K562 (cell line): ENCODE data around the gene BANP. TPM values are rescaled to one million over a fixed set of nuclear protein-coding genes. Genes with fewer than 3 reads are reported as not detected.

Experiments
- ATAC-seq: fragments of 200-7000 bp; cut with Tn5 transposase; 3 replicates; pipeline ENCODE4 v1.9.1; 2020; ENCODE audit warnings: moderate library complexity
- BruUV-seq: library from RNA; stranded (reverse); fragments of 400-500 nt; replicated peaks from 2 replicates; lab custom pipeline; 2021; lab: Mats Ljungman, UMichigan
- CTCF ChIA-PET: fragments of 300-600 bp; formaldehyde crosslinking; extraction: SDS; loops from one replicate; lab custom pipeline; 2021; ENCODE audit warnings: low intra/inter-chr PET ratio; lab: Yijun Ruan, JAX
- POLR2A ChIA-PET: fragments of 300-600, 350-650 bp; sonication (Branson Sonifier 250); formaldehyde crosslinking; extraction: SDS; loops from one replicate; lab custom pipeline; 2021; ENCODE audit warnings: antibody characterized with exemption, inconsistent platforms; lab: Yijun Ruan, JAX
- DNase-seq, 4 experiments: peaks; one replicate each; pipeline versions ENCODE4 v3.0.0 to v3.0.0-alpha.2; 2011 to 2018; ENCODE audit warnings: low spot score in 3 of 4, mixed read lengths in 3 of 4; ENCODE audit errors: extremely low read depth in 1 of 4
- FAIRE-seq: peaks from 2 replicates; lab custom pipeline; 2011; peaks lifted over from hg19 to GRCh38; lab: Jason Lieb, UNC
- H2AFZ ChIP-seq: 2 replicates; pipeline ENCODE4 v1.6.0; 2011; ENCODE audit warnings: low read depth, low read length, control low read depth, inconsistent platforms
- H3K27ac ChIP-seq: fragments of 200-600 bp; 3 replicates; pipeline ENCODE4 v1.8.0; 2011; ENCODE audit warnings: low read depth, mild to moderate bottlenecking, control low read depth, inconsistent platforms, low read length, moderate library complexity, mixed read lengths; ENCODE audit errors: extremely low read depth
- H3K27me3 ChIP-seq, 2 experiments: fragments of 300-600 bp in 1 of 2; 2 replicates in 1 of 2; 3 replicates in 1 of 2; pipeline versions ENCODE4 v1.6.0 to v1.8.0; 2011; ENCODE audit warnings: inconsistent platforms in 2 of 2, low read length in 2 of 2, mild to moderate bottlenecking in 1 of 2, mixed read lengths in 1 of 2, moderate library complexity in 1 of 2; ENCODE audit not compliant: control insufficient read depth in 2 of 2, insufficient read depth in 2 of 2
- H3K36me3 ChIP-seq: fragments of 300-600 bp; 3 replicates; pipeline ENCODE4 v1.8.0; 2011; ENCODE audit warnings: mild to moderate bottlenecking, low read length, inconsistent platforms; ENCODE audit not compliant: control insufficient read depth, insufficient read depth
- H3K4me1 ChIP-seq, 2 experiments: fragments of 200-600 bp in 1 of 2; replicated peaks in 1 of 2; 2 replicates in 1 of 2; 3 replicates in 1 of 2; pipeline versions ENCODE4 v1.5.1 to v1.8.0; 2011; ENCODE audit warnings: inconsistent platforms in 2 of 2, low read length in 2 of 2, mild to moderate bottlenecking in 1 of 2, mixed read lengths in 1 of 2, moderate library complexity in 1 of 2; ENCODE audit not compliant: control insufficient read depth in 2 of 2, insufficient read depth in 2 of 2
- H3K4me2 ChIP-seq: 2 replicates; pipeline ENCODE4 v1.6.1; 2011; ENCODE audit warnings: low read length, control low read depth, inconsistent platforms, mixed read lengths; ENCODE audit not compliant: insufficient read depth
- H3K4me3 ChIP-seq: fragments of 200-600 bp; sonication (generic), shearing (Covaris generic); 2 replicates; pipeline ENCODE4 v1.5.1; 2016; ENCODE audit warnings: control low read depth, inconsistent platforms
- H3K79me2 ChIP-seq: fragments of 200-600 bp; 3 replicates; pipeline ENCODE4 v1.8.0; 2011; ENCODE audit warnings: low read length, inconsistent platforms; ENCODE audit not compliant: control insufficient read depth, insufficient read depth
- H3K9ac ChIP-seq, 2 experiments: 2 replicates each; pipeline versions ENCODE4 v1.6.0 to v1.6.1; 2011; ENCODE audit warnings: low read depth in 2 of 2, low read length in 2 of 2, control low read depth in 1 of 2, inconsistent platforms in 1 of 2, mild to moderate bottlenecking in 1 of 2, mixed read lengths in 1 of 2; ENCODE audit not compliant: insufficient read depth in 1 of 2
- H3K9me1 ChIP-seq: one replicate; pipeline ENCODE4 v1.6.0; 2011; ENCODE audit warnings: inconsistent platforms, mild to moderate bottlenecking, low read length, moderate library complexity; ENCODE audit not compliant: control insufficient read depth, insufficient read depth
- H3K9me3 ChIP-seq: replicated peaks from 2 replicates; pipeline ENCODE4 v1.5.1; 2011; ENCODE audit warnings: low read depth, low read length, inconsistent platforms; ENCODE audit not compliant: control insufficient read depth, insufficient read depth
- H4K20me1 ChIP-seq: replicated peaks from 2 replicates; pipeline ENCODE4 v1.6.1; 2011; ENCODE audit warnings: low read length, inconsistent platforms, mixed read lengths; ENCODE audit not compliant: control insufficient read depth, insufficient read depth
- HCFC1 ChIP-seq: IDR thresholded peaks from 2 replicates; pipeline ENCODE4 v1.6.1; 2012; ENCODE audit warnings: low read depth, low read length, improper control_type of control experiment
- HDAC6 ChIP-seq: IDR thresholded peaks from 2 replicates; pipeline ENCODE4 v1.6.1; 2012; ENCODE audit warnings: low read depth, mild to moderate bottlenecking, control low read depth, inconsistent platforms, low read length, moderate library complexity
- ILK ChIP-seq: fragments of 450-650 bp; IDR thresholded peaks from 2 replicates; pipeline ENCODE4 v1.6.1; 2016; ENCODE audit warnings: missing genetic modification characterization, low read depth, mild to moderate bottlenecking, missing compliant biosample characterization, moderate library complexity, borderline replicate concordance
- LEF1 ChIP-seq: fragments of 450-650 bp; IDR thresholded peaks from 2 replicates; pipeline ENCODE4 v1.6.1; 2016; ENCODE audit warnings: mild to moderate bottlenecking
- MBD2 ChIP-seq: sonication (generic); IDR thresholded peaks from 2 replicates; pipeline ENCODE4 v1.6.1; 2016; ENCODE audit warnings: low read depth, borderline replicate concordance
- MCM2 ChIP-seq: fragments of 450-650 bp; IDR thresholded peaks from 2 replicates; pipeline ENCODE4 v1.6.1; 2017; ENCODE audit warnings: low read depth, mild to moderate bottlenecking
- MTA2 ChIP-seq: fragments of 450-650 bp; IDR thresholded peaks from 2 replicates; pipeline ENCODE4 v1.6.1; 2016; ENCODE audit warnings: low read depth
- ZBTB8A ChIP-seq: fragments of 450-650 bp; IDR thresholded peaks from 2 replicates; pipeline ENCODE4 v1.6.1; 2018; ENCODE audit warnings: mild to moderate bottlenecking, moderate library complexity; ENCODE audit not compliant: partially characterized antibody
- ZKSCAN8 ChIP-seq: fragments of 200-800 bp; sonication (Bioruptor generic); IDR thresholded peaks from 2 replicates; pipeline ENCODE4 v1.6.1; 2016; ENCODE audit warnings: missing genetic modification characterization, missing compliant biosample characterization
- WGBS: fragments of 100-300 bp; shearing (Covaris generic); methylation state at CpG from one replicate; pipeline ENCODE4 v1.1.6; 2016; ENCODE audit warnings: low coverage, mixed read lengths; ENCODE audit not compliant: insufficient coverage; ENCODE audit errors: missing lambda C conversion rate; 5-methylcytosine and 5-hydroxymethylcytosine counted together
- in situ Hi-C: fragments of 300-500 bp; cut with MboI; formaldehyde crosslinking; loops from 4 replicates; pipeline ENCODE4 v1.15.0; 2018; ENCODE audit warnings: inconsistent platforms, mixed read lengths
- intact Hi-C: fragments of 100-400 bp; cut with micrococcal nuclease; formaldehyde crosslinking; loops from 2 replicates; pipeline ENCODE4 v1.14.2; 2022
- polyA plus RNA-seq, 8 experiments: library from polyadenylated mRNA; depleted of rRNA in 4 of 8; stranded (reverse) in 5 of 8; unstranded in 3 of 8; fragments of >200 nt; fragmentation: Nextera tagmentation in 2 of 8; fragmentation: Illumina TruSeq in 1 of 8; extraction: Ambion mirVana in 2 of 8; extraction: Trizol in 1 of 8; gene quantifications; 2 replicates each; pipeline versions ENCODE4 v1.2.1 to v1.2.3, GENCODE V29; 2011 to 2014; ENCODE audit warnings: inconsistent platforms in 1 of 8, missing spikeins in 1 of 8
- total RNA-seq, 7 experiments: library from RNA; depleted of rRNA in 6 of 7; stranded (reverse); fragments of >200 nt in 6 of 7; fragmentation: Illumina TruSeq in 2 of 7; extraction: Trizol in 2 of 7; gene quantifications; 2 replicates each; pipeline versions ENCODE4 v1.2.1 to v1.2.3, GENCODE V29; 2011 to 2021; ENCODE audit warnings: low replicate concordance in 1 of 7
- TF ChIP-seq, protein P1 (sequence below): fragments of 450-650 bp; IDR thresholded peaks from 2 replicates; pipeline ENCODE4 v1.6.1; 2017; ENCODE audit warnings: mild to moderate bottlenecking, moderate library complexity
- TF ChIP-seq, protein P2 (sequence below): fragments of 450-650 bp; conservative IDR thresholded peaks from 2 replicates; pipeline ENCODE4 v1.6.1; 2016; ENCODE audit warnings: missing genetic modification characterization, low read depth, mild to moderate bottlenecking, control low read depth, missing compliant biosample characterization
- TF ChIP-seq, protein P3 (sequence below), 2 experiments: fragments of 450-650 bp; IDR thresholded peaks; 2 replicates each; pipeline ENCODE4 v1.6.1; 2016; ENCODE audit warnings: mild to moderate bottlenecking in 2 of 2, borderline replicate concordance in 1 of 2, low read depth in 1 of 2, moderate library complexity in 1 of 2

Gene BANP
- total and polyA plus RNA-seq, 9 of the 15 experiments (the other 6 are each of a cell fraction or from before 2014, with no cell fraction given): 4.6 to 22.1 (median 15.6) TPM

DNA sequence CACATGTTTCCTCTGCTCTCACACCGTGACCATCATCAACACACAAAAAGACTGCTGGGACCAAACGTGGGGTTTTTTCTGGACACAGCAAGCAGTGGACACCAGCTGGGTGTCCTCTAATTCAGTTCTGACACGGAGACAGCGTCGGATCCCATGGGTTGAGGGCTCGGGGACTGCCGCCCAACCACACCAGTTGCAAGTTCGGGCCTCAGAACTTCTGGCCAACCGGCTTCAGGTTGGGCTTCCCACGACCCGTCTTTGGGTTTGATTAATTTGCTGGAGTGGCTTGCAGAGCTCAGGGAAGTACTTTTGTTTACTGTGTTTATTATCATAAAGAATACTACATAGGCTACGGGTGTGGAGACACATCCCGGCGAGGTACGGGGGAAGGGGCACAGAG, 97.8 kb downstream of the BANP start:
- 82% methylated on average over 12 of the region's 15 CpGs for WGBS
- H3K4me3 ChIP-seq: no peak overlapping the region
- no peaks in the 10 kb centered on the region for H3K79me2 ChIP-seq
- H3K27ac ChIP-seq: no peak overlapping the region
- H3K9me1 ChIP-seq: no peaks in the 10 kb centered on the region
- H3K4me1 ChIP-seq: no peaks in the 10 kb centered on the region; a peak in 1 of 5 replicates
- H3K36me3 ChIP-seq: peaks cover 15% of the 10 kb centered on the region; the same call in 2 of the 3 replicates
- no peak overlapping the region for H3K9ac ChIP-seq
- CTCF ChIA-PET: no interaction called here
- in situ Hi-C loops: no loop called here
- no peak for DNase-seq
- no peak overlapping the region for H2AFZ ChIP-seq
- no peak for FAIRE-seq
- peaks cover 4% of the 10 kb centered on the region; the same call in 1 of the 2 replicates for H3K9me3 ChIP-seq
- no TSS peak for BruUV-seq
- no peak for ATAC-seq
- H3K27me3 ChIP-seq: no peaks in the 10 kb centered on the region
- no peaks in the 10 kb centered on the region for H4K20me1 ChIP-seq
- POLR2A ChIA-PET: interaction anchor here (0.7 kb wide), 1 partner anchor 14 kb away, joined by 4 read pairs; no protein-coding TSS in a partner anchor
- intact Hi-C loops: no loop called here
- no peak overlapping the region for H3K4me2 ChIP-seq
- TF ChIP-seq MTA2: no peak
- no peak for TF ChIP-seq HCFC1
- TF ChIP-seq LEF1: no peak
- TF ChIP-seq, protein P1, sequence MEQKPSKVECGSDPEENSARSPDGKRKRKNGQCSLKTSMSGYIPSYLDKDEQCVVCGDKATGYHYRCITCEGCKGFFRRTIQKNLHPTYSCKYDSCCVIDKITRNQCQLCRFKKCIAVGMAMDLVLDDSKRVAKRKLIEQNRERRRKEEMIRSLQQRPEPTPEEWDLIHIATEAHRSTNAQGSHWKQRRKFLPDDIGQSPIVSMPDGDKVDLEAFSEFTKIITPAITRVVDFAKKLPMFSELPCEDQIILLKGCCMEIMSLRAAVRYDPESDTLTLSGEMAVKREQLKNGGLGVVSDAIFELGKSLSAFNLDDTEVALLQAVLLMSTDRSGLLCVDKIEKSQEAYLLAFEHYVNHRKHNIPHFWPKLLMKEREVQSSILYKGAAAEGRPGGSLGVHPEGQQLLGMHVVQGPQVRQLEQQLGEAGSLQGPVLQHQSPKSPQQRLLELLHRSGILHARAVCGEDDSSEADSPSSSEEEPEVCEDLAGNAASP: no peak
- TF ChIP-seq, protein P2, sequence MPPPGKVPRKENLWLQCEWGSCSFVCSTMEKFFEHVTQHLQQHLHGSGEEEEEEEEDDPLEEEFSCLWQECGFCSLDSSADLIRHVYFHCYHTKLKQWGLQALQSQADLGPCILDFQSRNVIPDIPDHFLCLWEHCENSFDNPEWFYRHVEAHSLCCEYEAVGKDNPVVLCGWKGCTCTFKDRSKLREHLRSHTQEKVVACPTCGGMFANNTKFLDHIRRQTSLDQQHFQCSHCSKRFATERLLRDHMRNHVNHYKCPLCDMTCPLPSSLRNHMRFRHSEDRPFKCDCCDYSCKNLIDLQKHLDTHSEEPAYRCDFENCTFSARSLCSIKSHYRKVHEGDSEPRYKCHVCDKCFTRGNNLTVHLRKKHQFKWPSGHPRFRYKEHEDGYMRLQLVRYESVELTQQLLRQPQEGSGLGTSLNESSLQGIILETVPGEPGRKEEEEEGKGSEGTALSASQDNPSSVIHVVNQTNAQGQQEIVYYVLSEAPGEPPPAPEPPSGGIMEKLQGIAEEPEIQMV: no peak
- TF ChIP-seq ZKSCAN8 (CRISPR knock-in tag): no peak
- TF ChIP-seq, protein P3, sequence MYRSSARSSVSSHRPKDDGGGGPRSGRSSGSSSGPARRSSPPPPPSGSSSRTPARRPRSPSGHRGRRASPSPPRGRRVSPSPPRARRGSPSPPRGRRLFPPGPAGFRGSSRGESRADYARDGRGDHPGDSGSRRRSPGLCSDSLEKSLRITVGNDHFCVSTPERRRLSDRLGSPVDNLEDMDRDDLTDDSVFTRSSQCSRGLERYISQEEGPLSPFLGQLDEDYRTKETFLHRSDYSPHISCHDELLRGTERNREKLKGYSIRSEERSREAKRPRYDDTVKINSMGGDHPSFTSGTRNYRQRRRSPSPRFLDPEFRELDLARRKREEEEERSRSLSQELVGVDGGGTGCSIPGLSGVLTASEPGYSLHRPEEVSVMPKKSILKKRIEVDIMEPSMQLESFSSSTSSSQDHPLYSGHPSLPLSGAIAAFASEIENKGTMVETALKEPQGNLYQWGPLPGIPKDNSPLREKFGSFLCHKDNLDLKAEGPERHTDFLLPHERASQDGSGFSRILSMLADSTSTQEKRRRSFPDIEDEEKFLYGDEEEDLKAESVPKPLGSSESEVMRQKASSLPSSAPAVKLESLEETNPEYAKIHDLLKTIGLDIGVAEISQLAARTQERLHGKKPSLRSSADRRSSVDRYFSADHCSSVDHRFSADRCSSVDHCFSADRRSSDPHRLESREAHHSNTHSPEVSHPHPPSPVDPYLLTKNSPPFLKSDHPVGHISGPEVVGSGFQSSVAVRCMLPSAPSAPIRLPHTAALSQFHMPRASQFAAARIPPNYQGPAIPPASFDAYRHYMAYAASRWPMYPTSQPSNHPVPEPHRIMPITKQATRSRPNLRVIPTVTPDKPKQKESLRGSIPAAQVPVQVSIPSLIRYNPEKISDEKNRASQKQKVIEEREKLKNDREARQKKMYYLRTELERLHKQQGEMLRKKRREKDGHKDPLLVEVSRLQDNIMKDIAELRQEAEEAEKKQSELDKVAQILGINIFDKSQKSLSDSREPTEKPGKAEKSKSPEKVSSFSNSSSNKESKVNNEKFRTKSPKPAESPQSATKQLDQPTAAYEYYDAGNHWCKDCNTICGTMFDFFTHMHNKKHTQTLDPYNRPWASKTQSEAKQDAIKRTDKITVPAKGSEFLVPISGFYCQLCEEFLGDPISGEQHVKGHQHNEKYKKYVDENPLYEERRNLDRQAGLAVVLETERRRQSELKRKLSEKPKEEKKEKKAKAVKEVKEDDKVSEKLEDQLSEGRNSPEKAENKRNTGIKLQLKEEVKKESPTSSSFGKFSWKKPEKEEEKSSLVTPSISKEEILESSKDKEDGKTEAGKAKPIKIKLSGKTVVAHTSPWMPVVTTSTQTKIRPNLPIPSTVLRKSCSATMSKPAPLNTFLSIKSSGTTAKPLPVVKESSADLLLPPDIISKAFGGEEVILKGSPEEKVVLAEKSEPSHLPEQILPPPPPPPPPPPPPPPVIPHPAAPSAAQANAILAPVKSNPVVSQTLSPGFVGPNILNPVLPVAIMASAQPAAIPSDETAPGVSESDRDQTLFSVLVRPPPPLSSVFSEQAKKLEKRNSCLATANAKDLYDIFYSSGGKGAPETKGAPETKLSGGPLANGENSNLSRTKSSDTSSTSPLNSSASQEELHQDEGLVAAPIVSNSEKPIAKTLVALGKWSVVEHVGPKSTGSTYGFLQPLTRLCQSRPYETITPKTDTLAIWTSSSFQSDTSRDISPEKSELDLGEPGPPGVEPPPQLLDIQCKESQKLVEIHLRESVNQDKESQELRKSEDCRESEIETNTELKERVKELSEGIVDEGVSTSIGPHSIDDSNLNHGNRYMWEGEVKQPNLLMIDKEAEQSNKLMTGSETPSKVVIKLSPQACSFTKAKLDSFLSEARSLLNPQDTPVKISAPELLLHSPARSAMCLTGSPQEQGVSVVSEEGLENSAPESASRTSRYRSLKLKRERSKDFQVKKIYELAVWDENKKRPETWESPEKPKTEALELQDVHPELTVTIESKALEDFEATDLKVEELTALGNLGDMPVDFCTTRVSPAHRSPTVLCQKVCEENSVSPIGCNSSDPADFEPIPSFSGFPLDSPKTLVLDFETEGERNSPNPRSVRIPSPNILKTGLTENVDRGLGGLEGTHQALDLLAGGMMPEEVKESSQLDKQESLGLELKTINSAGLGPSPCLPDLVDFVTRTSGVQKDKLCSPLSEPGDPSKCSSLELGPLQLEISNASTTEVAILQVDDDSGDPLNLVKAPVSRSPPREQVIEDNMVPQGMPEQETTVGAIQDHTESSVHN (IDR thresholded peaks at IDR 0.05; ENCODE audit: borderline replicate concordance in 1 of 2, low read depth in 1 of 2): no peak
- no peak for TF ChIP-seq MCM2
- TF ChIP-seq HDAC6: no peak
- no peak for TF ChIP-seq ZBTB8A
- TF ChIP-seq ILK: no peak
- TF ChIP-seq MBD2: no peak
